Measurements from ENCODE around the gene NEU4.
"Not testable (repeated sequence)": the region's sequence is repeated elsewhere in the genome, so short reads cannot be mapped to it uniquely, and the experiment has no call there.

DNA sequence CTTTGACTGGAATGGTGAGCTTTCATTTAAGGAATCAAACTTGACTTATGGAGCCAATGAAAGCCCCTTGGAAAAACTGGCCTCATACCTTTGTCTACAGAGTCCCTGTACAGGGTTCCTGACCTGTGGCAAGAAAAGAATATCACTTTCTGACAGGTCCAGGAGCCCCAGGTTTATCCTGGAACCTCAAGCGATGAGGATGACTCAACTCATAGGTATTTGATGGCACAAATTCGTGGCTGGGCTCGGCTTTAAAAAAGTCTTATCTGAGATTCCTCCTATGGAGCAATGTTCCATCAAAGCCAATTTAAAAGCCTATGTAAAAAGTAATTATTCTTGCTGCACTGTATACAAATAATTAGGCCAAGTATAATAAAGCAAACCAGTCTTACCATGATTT is 17.6 kb upstream of the NEU4 start:
- not testable (repeated sequence) for TF ChIP-seq POLR2A (IDR thresholded peaks at IDR 0.05)
- TF ChIP-seq, protein P1, sequence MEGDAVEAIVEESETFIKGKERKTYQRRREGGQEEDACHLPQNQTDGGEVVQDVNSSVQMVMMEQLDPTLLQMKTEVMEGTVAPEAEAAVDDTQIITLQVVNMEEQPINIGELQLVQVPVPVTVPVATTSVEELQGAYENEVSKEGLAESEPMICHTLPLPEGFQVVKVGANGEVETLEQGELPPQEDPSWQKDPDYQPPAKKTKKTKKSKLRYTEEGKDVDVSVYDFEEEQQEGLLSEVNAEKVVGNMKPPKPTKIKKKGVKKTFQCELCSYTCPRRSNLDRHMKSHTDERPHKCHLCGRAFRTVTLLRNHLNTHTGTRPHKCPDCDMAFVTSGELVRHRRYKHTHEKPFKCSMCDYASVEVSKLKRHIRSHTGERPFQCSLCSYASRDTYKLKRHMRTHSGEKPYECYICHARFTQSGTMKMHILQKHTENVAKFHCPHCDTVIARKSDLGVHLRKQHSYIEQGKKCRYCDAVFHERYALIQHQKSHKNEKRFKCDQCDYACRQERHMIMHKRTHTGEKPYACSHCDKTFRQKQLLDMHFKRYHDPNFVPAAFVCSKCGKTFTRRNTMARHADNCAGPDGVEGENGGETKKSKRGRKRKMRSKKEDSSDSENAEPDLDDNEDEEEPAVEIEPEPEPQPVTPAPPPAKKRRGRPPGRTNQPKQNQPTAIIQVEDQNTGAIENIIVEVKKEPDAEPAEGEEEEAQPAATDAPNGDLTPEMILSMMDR (IDR thresholded peaks at IDR 0.05): not testable (repeated sequence)

Data from testis (tissue), 2 donors.